WERI-Rb-1 (cell line): ENCODE data around the gene PTPN1.

ENCODE experiments used
- DNase-seq: peaks from one replicate; pipeline ENCODE4 v3.0.0-alpha.2; 2020
- H3K27ac ChIP-seq: fragments of 250-450 bp; sonication (Bioruptor Pico); 2 replicates; pipeline ENCODE4 v1.5.1; 2020; ENCODE audit warnings: mild to moderate bottlenecking, moderate library complexity
- H3K27me3 ChIP-seq: fragments of 250-450 bp; sonication (Bioruptor Pico); 2 replicates; pipeline ENCODE4 v1.5.1; 2021; ENCODE audit warnings: mild to moderate bottlenecking, low read depth, moderate library complexity; ENCODE audit not compliant: insufficient read depth, severe bottlenecking
- H3K36me3 ChIP-seq: fragments of 250-450 bp; sonication (Bioruptor Pico); 2 replicates; pipeline ENCODE4 v1.5.1; 2020; ENCODE audit warnings: mild to moderate bottlenecking, moderate library complexity
- H3K4me3 ChIP-seq: 2 replicates; pipeline ENCODE4 v1.5.1; 2011; ENCODE audit warnings: low read depth, mild to moderate bottlenecking, control low read depth, low read length
- H3K9me3 ChIP-seq: fragments of 250-450 bp; sonication (Bioruptor Pico); 2 replicates; pipeline ENCODE4 v1.5.1; 2021; ENCODE audit warnings: mild to moderate bottlenecking, moderate library complexity; ENCODE audit not compliant: severe bottlenecking
- CTCF ChIP-seq: IDR thresholded peaks from 2 replicates; pipeline ENCODE4 v1.5.1; 2011; ENCODE audit warnings: low read depth, mild to moderate bottlenecking, control low read depth, inconsistent platforms, low read length

PTPN1 gene

GRCh38 chr20:50478162-50478990 is 31.8 kb upstream of the PTPN1 start:
- Histone ChIP-seq H3K4me3 (no peak overlapping the region), H3K27me3 (no peaks in the 10 kb centered on the region), H3K36me3 (no peaks in the 10 kb centered on the region), H3K27ac (no peak overlapping the region), H3K9me3 (no peaks in the 10 kb centered on the region)
- DNase-seq: peak; percentile 81
- peak; percentile 87 for TF ChIP-seq CTCF

- Histone ChIP-seq H3K27ac (no peak overlapping the region), H3K36me3 (no peaks in the 10 kb centered on the region), H3K9me3 (no peaks in the 10 kb centered on the region), H3K4me3 (no peak overlapping the region), H3K27me3 (no peaks in the 10 kb centered on the region)
- no peak for DNase-seq
- TF ChIP-seq CTCF: no peak
Measured at GRCh38 chr20:50481741-50482140, 28.4 kb upstream of the PTPN1 start.

GRCh38 chr20:50482396-50482981 is 27.7 kb upstream of the PTPN1 start:
- Histone ChIP-seq H3K9me3 (no peaks in the 10 kb centered on the region), H3K36me3 (no peaks in the 10 kb centered on the region), H3K27ac (no peak overlapping the region), H3K4me3 (no peak overlapping the region), H3K27me3 (no peaks in the 10 kb centered on the region)
- DNase-seq: no peak
- no peak for TF ChIP-seq CTCF

GRCh38 chr20:50484271-50484976 is 25.8 kb upstream of the PTPN1 start:
- H3K36me3 ChIP-seq: no peaks in the 10 kb centered on the region
- no peak for TF ChIP-seq CTCF
- H3K9me3 ChIP-seq: no peaks in the 10 kb centered on the region
- no peak for DNase-seq
- no peaks in the 10 kb centered on the region for H3K27me3 ChIP-seq
- no peak overlapping the region for H3K27ac ChIP-seq
- no peak overlapping the region for H3K4me3 ChIP-seq

GRCh38 chr20:50487397-50487796 is 22.8 kb upstream of the PTPN1 start:
- H3K36me3 ChIP-seq: no peaks in the 10 kb centered on the region
- TF ChIP-seq CTCF: no peak
- H3K27me3 ChIP-seq: no peaks in the 10 kb centered on the region
- no peak overlapping the region for H3K4me3 ChIP-seq
- no peak for DNase-seq
- H3K27ac ChIP-seq: no peak overlapping the region
- H3K9me3 ChIP-seq: no peaks in the 10 kb centered on the region
